SKM-1 treated with dmso at 0.1 percent for 144 hours (cell line): ENCODE measurements around the gene KY.

ENCODE experiments used
- DNase-seq: peaks from one replicate; lab custom pipeline; 2025; ENCODE audit not compliant: unreplicated experiment; lab: John Stamatoyannopoulos, UW

The KY gene

DNA sequence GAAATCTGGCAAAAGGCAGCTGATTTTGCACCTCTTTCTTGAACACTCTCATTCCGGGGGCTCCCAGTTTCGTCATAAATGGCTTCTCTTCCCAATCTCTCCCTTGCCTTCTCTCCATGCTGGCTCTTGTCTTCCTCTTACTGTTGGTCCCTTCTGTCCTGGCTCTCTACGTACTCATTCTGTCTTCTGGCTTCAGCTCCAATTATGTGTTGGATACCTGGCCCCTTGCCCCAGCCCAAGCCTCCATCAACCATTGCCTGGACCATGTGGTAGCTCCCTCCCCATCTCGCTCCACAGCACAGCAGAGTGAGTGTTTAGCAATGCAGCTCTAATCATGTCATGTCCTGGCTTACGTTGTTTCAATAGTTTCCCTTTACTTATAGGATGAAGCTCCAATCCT, 21.7 kb upstream of the KY start:
- DNase-seq, result no peak

DNA sequence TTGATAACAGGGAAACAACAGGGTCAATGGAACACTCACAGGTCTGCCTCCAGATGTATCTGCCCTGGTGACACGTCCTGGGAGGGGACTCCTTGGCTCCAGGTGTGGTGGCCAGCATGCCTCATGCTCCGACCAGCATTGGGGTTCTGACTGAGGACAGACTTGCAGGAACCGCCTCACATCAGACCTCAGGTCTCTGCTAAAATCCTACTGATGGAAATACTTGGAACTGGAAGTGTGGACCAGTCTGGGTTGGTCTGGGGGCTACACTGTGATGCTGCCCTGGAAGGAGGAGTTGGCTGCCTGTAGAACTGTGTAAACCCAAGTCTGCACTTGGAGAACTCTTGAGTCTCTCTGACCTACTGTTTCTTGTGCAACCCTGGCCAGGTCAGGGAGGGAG, 17.1 kb upstream of the KY start:
- no peak for DNase-seq

DNA sequence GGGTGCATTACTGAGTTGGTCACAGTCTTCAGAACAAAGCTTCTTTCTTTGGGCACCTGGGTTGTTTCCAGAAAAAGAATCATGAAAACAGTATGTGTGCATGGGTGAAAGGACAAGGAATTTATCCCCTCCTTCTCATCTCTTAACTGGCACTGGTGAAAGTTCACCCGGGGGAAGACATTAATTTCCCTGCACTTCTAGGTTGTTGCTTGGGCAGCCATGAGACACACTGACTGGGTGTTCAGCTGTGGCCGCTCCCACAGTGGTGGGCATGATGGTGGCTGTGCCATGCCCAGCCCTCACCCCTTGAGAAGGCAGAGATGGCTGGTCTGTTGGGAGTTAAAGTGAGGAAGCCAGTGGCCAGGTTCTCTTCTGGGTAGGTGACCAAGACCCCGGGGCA, 16.6 kb upstream of the KY start:
- no peak for DNase-seq

DNA sequence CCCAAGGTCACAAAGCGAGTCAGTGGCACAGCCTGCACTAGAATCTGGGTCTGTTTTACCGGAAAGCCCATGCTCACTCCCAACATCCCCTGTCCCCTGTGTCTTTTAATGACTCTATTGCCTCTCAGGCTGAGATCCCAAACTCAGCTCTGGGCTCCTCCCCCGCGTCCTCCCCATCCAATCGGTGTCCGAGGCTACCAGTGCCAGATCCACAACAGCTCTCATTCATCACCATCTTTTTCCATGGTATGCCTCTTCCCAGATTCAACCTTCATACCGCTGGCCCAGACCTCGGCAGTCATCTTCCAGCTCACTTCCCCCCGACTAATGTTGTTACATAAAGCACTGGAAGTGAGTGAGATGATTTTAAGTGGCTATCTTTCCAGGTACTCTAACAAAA, 16.1 kb upstream of the KY start:
- no peak for DNase-seq

DNA sequence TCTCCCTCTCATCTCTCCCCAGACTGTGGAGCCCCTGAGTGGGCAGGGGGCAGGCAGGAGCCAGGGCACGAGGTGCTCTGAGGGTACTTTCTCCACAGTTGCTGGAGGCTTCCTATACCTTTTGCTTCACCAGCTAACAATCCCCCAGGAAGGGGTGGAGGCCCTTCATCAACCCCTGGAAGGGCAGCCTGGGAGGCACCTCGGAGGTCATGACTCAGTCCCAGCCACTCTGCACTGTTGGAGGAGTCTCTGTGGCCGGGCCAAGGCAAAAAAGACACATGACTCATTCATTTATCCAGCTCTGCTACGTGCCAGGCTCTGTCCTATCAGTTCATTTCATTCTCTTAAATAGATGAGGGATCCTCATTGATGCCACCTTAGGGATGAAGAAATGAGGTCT, 15.6 kb upstream of the KY start:
- DNase-seq, result no peak

DNA sequence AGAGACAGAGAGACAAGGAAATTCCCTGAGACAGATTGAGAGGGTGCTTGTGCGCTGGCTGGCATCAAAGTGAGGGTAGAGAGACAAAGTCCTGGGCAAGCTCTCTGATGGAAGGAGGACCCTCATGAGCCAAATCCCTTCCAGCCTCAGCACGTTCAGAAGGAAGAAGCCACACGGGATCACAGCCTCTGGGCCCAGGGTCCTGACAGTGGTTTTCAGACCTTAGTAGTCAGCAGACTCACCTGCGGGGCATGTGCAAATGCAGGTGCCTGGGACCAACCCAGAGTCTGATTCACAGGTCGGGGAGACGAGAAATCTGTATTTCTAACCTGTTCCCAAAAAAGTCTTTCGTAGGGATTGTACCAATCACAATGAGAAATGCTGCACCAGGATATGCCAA, 15.2 kb upstream of the KY start:
- no peak for DNase-seq

DNA sequence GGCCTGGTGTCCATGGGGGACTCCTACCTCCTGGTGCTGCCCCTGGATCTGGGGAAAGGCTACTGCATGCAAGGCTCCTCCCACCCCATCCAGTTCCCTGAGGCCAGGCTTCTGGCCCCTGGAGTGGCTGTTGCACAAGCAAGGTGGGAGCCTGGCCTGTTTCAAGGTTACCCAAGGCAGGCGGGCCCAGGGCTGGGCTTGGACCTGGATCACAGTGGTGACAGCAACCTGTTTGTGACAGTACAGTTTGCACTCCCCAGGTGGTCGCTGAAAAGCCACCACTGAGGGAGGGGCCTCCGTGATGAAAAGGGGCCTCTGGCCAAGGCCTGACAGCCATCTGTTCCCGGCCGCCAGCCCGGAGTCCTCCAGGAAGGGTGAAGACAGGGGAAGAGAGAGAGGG, 14.4 kb upstream of the KY start:
- DNase-seq, result no peak

DNA sequence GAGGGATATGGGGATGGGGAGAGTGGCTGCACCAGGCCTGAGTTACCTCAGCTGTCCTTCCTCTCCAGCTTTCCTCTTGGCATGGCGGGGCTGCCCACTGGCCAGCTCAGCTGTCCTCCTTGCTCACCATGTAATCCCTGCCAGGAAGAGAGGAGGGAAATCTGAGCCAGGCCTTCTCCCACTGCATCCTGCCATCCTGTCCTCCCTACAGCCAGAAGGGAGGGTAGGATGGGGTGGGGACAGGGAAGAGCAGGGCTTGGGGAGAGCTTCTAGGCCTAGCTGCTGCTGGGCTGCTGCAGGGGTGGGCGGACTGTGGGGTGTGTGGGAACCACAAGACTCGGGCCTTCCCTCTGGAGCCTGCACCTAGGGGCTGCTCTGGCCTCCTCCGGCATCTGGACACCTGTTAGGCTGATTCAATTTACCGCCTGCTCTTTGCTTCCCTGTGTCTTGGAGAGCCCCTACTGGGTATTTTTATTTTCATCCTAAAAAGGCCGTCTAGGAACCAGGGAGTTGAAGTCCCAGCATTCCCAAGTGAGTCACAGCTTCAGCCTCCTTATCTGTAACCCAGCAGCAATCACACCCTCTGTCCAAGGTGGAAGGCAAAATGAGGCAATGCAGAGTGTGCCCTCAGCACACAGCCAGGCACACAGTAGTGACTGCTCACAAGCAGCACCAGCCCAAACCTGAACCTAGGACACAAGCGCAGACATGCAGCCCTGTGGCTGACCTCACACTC, 13.1 kb upstream of the KY start:
- DNase-seq, result no peak

DNA sequence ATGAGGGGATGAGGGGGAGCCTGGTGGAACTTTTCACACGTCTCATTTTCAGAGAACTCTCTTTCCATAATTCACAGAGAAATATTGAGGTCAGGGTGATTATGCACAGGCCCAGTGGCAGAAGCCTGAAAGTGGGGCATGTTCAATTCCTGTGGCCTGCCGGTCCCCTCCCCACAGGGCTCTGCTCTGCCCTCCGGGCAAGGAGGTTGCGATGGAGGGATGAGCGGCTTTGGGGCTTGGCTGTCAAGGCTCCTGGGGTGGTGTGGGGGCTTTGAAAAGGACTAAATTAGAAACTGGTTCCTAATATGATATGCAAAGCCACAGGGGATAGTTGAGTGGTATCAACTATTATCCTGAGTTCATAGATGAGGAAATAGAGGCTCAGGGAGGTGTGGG, 9.2 kb upstream of the KY start:
- DNase-seq, result no peak

DNA sequence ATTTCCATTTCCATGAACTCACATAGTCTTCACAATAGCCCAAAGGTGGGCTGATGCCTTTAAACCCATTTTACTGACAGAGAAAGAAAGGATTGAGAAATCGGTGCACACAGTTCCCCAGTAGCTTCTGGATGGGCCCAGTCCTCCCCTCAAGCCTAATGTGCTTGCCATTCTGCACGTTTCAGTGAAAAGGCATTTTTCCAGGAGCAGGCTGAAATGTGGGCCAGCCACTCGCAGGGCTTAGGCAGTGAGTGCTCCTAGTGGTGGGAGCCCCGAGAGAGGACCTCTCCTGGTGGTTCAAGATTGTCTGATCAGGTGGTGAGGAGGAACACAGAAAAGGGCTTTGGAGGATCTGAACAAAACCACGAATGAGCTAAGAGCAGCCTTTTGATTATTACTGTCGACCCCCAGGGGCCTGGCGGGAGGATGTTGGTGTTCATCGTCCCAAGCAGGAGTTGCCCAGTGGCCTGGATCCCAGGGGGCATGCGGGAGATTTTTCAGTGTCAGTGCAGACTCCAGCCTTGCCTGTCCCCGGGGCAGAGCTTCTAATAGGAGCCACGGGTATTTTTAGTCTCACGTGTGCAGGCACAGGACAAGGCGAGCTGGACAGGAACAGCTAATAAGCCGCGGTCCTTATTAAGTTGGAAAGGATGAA, 8.7 kb upstream of the KY start:
- no peak for DNase-seq

DNA sequence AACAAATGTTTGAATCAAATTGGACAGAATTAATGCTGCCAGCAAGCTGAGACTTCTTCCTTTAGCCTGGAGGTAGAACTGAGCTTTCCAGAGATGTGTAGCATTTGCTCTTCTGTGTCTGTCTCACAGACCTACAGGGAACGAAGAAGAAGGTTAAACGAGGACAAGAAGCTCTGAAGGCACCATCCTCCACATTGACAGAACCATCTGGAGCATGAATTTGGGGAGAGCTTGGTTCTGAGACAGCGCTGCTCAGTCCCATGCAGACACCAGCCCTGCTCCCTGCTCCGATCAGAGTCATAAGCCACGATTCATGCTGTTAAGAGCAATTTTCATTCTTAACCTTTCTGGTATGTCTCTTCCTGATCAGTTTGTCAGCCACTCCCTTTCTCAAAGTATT, 7.7 kb upstream of the KY start:
- no peak for DNase-seq

DNA sequence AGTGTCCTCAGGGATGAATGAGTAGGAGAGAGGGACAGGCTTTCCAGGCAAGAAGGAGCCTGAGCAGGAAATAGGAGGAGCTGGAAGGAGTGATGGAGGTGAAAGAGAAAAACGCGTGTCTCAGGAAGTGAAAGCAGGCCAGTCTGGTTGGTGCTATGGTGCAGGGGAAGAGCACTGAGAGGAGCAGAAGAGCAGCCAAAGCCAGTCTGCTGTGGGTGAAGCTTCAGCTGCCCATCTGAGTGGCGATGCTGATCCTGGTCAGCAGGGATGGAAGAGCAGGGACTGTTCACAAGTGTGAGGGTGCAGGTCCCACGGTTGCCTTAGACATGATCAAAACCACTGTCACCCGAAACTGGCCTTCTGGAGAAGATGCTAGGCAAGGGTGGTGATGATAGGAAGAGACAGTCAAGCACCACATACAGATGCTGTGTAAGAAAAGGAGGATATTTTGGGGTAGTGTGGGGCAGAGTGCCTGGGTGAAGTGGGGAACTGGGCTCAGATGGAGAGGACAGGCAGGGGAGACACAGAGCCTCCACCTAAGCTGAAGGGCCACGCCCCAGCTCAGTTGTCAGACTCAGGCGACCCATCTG, 5.5 kb upstream of the KY start:
- DNase-seq, result no peak

DNA sequence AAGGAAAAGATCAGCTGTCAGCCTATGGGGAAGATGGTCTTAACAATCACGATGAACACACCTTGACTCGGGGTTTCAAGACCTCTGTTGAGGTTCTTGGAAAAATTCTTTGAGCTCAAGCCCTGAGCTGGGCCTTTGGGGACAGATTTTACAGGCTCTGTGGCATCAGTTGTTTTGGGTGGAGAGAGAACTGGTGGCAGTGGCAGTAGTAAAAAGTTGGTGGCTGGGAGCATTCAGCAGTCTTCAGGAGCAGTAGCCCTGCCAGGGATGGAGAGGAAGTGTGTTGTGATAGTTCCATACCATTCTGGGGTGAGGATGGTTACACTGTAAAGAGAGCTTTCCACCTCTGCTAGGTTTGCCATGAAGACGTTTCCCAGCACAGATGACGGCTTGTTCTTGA, 4.9 kb upstream of the KY start:
- DNase-seq, result no peak

DNA sequence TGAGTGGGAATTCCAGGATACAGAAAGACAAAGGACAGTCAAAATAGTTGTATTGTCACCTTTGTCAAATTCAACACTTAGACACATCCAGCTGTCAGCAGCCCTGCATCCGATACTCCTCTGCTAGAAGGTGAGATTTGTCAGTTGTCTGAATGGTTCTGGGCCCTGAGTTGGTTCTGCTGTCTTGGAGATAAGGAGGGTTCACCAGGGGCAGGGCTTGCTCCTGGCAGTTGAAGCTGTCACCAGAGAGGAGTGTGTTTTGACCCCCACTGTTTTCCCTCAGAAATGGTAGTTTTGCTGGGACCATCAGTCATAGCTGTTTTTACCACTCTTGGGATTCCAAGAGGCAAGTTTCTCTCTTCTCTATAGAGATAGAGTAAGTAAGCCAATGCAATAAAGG, 3.2 kb upstream of the KY start:
- no peak for DNase-seq

DNA sequence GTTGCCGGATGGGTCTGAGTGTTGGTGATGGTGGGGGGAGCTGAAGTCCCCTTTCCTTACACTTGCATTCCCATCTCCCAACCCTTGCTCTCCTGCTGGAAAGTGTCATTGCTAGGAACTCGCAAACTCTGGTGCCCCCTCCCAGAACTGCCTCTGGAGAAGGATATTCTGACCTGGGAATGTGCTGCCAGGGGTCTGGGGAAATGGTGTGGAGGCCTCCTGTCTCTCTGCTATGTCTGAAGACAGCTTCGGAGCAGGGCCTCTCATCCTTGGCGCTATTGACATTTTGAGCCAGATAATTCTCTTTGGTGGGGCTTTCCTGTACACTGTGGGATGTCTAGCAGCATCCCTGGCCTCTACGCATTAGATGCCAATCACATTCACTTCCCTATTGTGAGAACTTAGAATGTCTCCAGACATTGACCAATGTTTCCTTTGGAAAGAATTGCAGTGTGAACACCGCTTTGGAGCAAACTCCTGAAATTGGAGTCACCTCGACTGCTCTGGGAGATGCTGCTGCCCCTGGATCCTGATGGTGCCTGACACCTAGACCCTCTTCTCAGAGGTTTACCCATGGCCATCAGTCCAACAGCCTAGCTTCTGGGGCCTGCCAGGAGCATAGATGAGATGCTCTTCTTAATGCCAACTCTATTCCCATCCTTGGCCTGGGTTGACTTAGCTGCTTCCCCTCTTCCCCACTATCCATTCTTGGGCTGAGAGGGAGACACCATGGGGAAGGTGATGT, 2.2 kb upstream of the KY start:
- no peak for DNase-seq

DNA sequence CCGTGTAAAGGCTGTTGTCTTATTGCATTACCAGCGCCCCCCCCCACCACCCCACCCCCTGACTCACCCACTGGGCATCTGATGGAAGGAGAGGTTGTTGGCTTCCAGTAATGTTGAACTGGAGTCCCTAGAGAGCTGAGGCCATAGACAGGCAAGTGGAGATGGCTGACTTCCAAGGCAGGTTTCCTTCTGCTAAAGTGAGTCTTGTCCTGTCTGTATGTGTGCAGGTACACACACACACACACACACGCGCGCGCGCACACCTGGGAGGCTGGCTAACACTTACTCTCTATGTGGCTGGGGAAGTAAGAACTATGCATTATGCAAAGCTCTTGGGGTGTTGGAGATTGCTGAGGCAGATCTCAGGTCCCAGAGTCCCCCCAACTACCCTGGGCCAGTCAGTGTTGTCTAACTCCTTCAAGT, 1.6 kb upstream of the KY start:
- DNase-seq, result no peak

DNA sequence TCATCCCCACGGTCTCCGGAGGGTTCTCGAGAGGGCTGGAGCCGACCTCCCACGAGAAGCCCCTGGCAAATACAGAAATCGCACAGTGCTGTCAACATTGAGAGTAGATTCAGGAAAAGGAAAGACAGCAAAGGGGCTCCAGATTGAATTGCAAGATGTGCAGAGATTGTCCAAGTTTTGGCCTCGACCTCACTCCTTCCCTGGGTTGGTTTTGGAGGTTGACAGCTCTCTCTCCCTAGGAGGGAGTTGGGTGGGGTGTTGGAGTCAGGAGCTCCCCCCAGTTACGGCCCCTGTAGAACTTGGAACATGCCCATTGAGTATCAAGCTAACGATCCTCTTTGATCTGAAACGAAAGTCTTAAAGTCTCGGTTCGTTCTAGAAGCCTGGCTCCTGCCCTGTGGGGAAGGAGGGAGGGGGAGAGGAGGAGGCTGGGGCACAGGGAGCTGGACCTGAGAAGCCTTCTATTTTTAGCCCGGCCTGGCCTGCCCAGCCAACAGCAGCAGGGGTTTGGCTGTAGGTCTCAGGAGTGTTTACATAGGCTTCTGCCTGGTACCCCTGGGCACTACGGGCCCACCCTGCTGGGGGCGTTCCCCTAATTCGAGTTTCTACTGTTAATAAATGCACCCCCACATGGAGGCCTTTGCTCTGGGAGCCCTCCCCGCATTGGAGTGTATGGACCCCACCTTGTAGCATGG, 672 bp upstream of the KY start:
- DNase-seq, result no peak

DNA sequence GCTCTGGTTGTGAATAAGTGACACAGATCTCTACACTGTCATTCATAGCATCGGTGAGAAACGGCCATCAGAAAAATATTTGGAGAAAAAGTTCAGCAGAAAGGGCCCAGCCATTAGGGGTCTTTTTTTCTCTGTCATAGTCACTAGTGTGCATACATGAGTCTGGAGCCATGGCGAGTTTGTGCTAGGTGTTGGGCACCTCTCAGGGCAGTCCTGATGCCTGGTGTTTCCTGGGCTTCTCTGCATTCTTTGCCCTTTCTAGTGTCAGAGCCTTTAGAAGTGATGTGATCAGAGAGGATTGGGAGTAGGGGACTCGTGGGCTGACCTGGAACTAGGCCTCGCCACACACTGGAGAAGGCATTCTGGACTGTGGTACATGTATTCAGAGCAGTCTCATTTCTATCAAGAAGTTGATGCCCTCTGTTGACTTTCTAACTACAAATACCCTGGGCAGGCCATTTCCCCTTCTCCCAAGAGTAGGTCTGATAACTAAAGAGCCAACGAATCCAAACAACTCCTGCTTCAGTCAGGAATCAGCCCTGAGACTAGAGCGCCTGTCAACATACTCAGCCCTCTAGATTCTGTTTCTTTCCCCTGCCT, 1.6 kb downstream of the KY start:
- no peak for DNase-seq

DNA sequence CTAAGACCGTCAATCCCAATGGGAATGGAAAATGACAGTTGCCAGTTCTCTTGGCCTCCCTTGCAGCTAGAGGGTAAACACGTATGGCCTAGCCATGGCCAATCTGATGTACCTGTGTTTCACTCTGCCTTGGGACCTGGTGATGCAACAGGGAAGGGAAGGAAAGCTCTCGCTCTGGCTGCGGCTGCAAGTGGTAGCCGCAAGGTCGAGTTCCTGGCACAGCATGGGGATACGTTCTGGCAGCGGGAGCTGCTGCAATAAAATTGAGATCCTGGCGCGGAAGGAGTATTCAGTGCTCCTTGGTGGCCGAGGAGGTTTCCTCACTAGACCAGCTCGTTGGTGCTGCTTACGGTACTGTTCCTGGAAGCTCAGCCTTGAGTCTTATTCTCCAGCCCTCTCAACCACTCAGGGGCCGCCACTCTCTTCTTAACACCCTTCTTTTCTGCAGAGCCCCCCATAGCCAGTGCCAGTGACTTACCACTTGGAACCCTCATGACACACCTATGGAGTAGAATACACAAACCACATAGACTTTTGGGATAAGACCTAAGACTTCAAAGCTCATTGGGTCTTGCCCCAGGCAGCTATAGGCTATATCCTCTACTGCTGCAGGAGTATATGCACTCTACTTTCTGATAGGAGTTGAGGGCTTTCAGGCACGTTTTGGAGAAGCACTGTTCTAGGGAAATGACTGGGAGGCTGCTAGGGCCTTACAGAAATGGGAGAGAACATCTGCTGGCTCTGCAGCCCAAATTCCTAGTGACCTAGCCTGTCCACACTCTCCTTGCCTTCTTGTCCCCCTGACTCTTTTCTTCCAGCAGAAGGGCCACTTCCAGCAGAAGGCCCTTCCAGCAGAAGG, 2.7 kb downstream of the KY start:
- DNase-seq, result no peak

DNA sequence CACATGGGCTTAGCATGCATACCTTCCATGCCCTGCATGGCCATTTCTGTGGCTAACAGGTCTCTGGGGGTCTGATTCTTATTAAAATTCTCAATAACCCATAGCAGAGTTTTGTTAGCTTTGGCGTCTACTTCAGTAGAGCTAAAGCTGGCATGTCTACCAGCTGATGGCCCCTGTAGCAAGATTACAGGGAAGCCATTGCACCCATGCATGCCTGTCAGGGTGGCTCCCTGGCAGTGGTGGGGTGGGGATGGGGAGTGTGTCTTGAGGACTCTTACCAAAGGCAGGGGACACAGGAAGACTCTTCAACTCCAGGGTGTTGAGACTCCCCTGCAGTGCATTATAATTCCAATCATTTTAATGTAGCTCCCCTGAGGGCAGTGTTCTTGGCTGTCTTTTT, 4.7 kb downstream of the KY start:
- no peak for DNase-seq
